CD8-positive, alpha-beta memory T cell (primary cell): ENCODE measurements around the gene ATP9A. TPM values are rescaled to one million over a fixed set of nuclear protein-coding genes. Genes with fewer than 3 reads are reported as not detected.

Experiments
- CTCF ChIA-PET: fragments of 350-600 bp; sonication (Branson Sonifier 250); formaldehyde crosslinking; loops from one replicate; lab custom pipeline; 2021; ENCODE audit warnings: antibody characterized with exemption; lab: Charles Lee
- POLR2A ChIA-PET: fragments of 350-600 bp; sonication (Branson Sonifier 250); formaldehyde crosslinking; loops from one replicate; lab custom pipeline; 2021; ENCODE audit warnings: antibody characterized with exemption; lab: Charles Lee
- DNase-seq, 5 donors: peaks; one replicate each; pipeline versions ENCODE4 v3.0.0 to v3.0.0-alpha.2; 2020 to 2022; ENCODE audit warnings: mixed read lengths in 1 of 5
- H3K27ac ChIP-seq: one replicate; pipeline ENCODE4 v1.7.0; 2013; ENCODE audit warnings: low read depth, mild to moderate bottlenecking, low read length, moderate library complexity
- H3K27me3 ChIP-seq: 2 replicates; pipeline ENCODE4 v1.7.0; 2013; ENCODE audit warnings: low read length, mild to moderate bottlenecking; ENCODE audit not compliant: insufficient read depth, poor library complexity, severe bottlenecking
- H3K36me3 ChIP-seq: 2 replicates; pipeline ENCODE4 v1.7.0; 2013; ENCODE audit warnings: mild to moderate bottlenecking, low read length, moderate library complexity; ENCODE audit not compliant: insufficient read depth
- H3K4me1 ChIP-seq: 2 replicates; pipeline ENCODE4 v1.7.0; 2013; ENCODE audit warnings: mild to moderate bottlenecking, low read length, moderate library complexity; ENCODE audit not compliant: insufficient read depth
- H3K4me3 ChIP-seq: 2 replicates; pipeline ENCODE4 v1.7.0; 2013; ENCODE audit warnings: mild to moderate bottlenecking, low read length
- H3K9me3 ChIP-seq: 2 replicates; pipeline ENCODE4 v1.7.0; 2013; ENCODE audit warnings: mild to moderate bottlenecking, low read length
- H3K27ac Mint-ChIP-seq, 8 donors: one replicate each; pipeline ENCODE4 v1.8.0; 2020 to 2021; ENCODE audit warnings: mixed read lengths in 8 of 8, mild to moderate bottlenecking in 6 of 8, inconsistent platforms in 3 of 8, moderate library complexity in 3 of 8
- H3K27me3 Mint-ChIP-seq, 2 donors: one replicate each; pipeline ENCODE4 v1.8.0; 2020 to 2021; ENCODE audit warnings: mixed read lengths in 2 of 2, mild to moderate bottlenecking in 1 of 2, moderate library complexity in 1 of 2
- H3K36me3 Mint-ChIP-seq, 3 donors: one replicate each; pipeline ENCODE4 v1.8.0; 2020 to 2021; ENCODE audit warnings: mixed read lengths in 3 of 3, inconsistent platforms in 1 of 3, mild to moderate bottlenecking in 1 of 3
- H3K4me1 Mint-ChIP-seq, 3 donors: one replicate each; pipeline ENCODE4 v1.8.0; 2020 to 2021; ENCODE audit warnings: mixed read lengths in 3 of 3, inconsistent platforms in 1 of 3, mild to moderate bottlenecking in 1 of 3
- H3K4me3 Mint-ChIP-seq, 7 donors: one replicate each; pipeline ENCODE4 v1.8.0; 2020 to 2021; ENCODE audit warnings: mixed read lengths in 7 of 7, mild to moderate bottlenecking in 6 of 7, moderate library complexity in 4 of 7, inconsistent platforms in 2 of 7
- H3K9me3 Mint-ChIP-seq, 5 donors: one replicate each; pipeline ENCODE4 v1.8.0; 2020 to 2022; ENCODE audit warnings: mixed read lengths in 5 of 5, mild to moderate bottlenecking in 3 of 5, moderate library complexity in 2 of 5, inconsistent platforms in 1 of 5
- polyA plus RNA-seq: library from polyadenylated mRNA; unstranded; fragments of 300-500 nt; fragmentation: Illumina TruSeq; gene quantifications from one replicate; pipeline ENCODE4 v1.2.3, GENCODE V29; 2021
- total RNA-seq, 2 experiments: library from RNA; stranded (reverse); gene quantifications; one replicate each; pipeline ENCODE4 v1.2.3, GENCODE V29; 2021

ATP9A gene
- total and polyA plus RNA-seq, 3 experiments from 2014 or later: 0.46 to 2.3 (median 2.0) TPM

DNA sequence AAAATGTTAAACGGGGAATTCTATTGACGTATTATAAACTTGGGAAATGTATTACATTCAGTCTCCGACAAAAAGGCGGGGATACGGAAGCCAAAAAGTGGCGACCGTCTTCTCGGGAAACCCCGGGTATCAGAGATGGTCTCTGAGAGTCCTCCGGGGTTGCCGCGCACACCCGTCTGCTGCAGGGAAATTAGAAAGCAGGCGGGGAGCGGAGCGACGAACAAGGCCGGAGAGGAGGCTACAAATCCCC is 32.6 kb upstream of the ATP9A start:
- no peak overlapping the region for H3K27ac Mint-ChIP-seq
- H3K36me3 Mint-ChIP-seq: no peaks in the 10 kb centered on the region

DNA sequence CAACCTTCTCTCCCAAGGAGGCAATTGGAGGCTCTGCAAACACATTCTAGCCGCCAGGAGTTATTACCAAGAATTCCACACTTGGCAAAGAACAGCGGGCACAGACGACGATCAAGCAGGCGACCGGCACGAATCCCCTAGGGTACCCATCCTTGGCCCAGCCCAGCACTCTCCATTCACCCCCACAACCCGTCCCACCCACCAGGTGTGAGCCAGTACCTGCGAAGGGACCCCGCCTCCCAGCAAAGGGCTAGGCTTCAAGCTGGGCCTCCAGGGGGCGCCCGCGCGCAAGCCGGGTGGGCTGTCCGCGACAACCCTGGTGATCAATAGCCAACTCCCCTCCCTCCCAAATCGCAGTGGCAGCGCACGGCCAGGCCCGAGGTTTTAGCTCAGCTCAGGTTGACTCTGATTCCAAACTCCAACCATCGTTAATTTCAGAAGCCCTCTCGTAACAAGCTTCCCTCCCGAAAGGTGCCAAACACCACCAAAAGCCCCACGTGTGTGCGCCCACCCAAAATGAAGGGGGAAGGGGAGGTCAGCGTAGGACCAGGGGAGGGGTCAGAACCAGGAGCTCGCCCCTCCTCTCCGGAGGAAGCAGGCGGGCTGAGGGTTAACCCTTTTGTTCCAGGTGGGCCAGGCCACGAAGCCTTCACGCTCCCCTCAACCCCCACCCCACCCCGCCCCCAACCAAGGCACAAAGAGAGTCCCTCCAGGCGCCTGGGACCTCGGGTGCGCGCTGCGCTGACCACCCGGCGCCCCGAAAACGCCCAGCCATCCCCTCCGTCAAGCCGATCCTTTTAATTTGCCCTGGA is 32.1 kb upstream of the ATP9A start:
- Mint-ChIP-seq H3K27ac (no peak overlapping the region), H3K4me1 (peaks cover 10 to 25% (median 19%) of the 10 kb centered on the region in 3 donors), H3K36me3 (no peaks in the 10 kb centered on the region), H3K4me3 (peak overlapping the region in 6 of 7 donors; percentile 65 to 83 (median 74)), H3K27me3 (peaks cover 42 to 66% of the 10 kb centered on the region in 2 donors), H3K9me3 (no peaks in the 10 kb centered on the region)
- ChIA-PET CTCF (interaction anchor here (1.0 to 1.9 kb wide), 4 partner anchors 11 to 284 kb away, joined by 3 to 12 read pairs (median 4); no protein-coding TSS in a partner anchor), POLR2A (no interaction called here)
- DNase-seq: peak; percentile 8 to 72 (median 51)
- H3K4me3 ChIP-seq: no peak overlapping the region
- peaks cover 4% of the 10 kb centered on the region for H3K27me3 ChIP-seq
- H3K36me3 ChIP-seq: no peaks in the 10 kb centered on the region
- no peaks in the 10 kb centered on the region for H3K9me3 ChIP-seq
- H3K4me1 ChIP-seq: peaks cover 8% of the 10 kb centered on the region
- no peak overlapping the region for H3K27ac ChIP-seq

More for the DNA sequence above, 32.6 kb upstream of the ATP9A start:
- H3K4me3 ChIP-seq: no peak overlapping the region
- Mint-ChIP-seq H3K27me3 (peaks cover 43 to 70% of the 10 kb centered on the region in 2 donors), H3K9me3 (no peaks in the 10 kb centered on the region), H3K4me1 (peaks cover 10 to 25% (median 19%) of the 10 kb centered on the region in 3 donors), H3K4me3 (peak overlapping the region in 6 of 7 donors; percentile 62 to 83 (median 72))
- H3K4me1 ChIP-seq: peaks cover 8% of the 10 kb centered on the region
- DNase-seq: no peak
- POLR2A ChIA-PET: no interaction called here
- H3K27me3 ChIP-seq: peaks cover 4% of the 10 kb centered on the region
- H3K9me3 ChIP-seq: no peaks in the 10 kb centered on the region
- no peak overlapping the region for H3K27ac ChIP-seq
- CTCF ChIA-PET: interaction anchor here (1.0 to 1.9 kb wide), 3 partner anchors 12 to 284 kb away, joined by 3 to 12 read pairs (median 4); no protein-coding TSS in a partner anchor
- no peaks in the 10 kb centered on the region for H3K36me3 ChIP-seq

DNA sequence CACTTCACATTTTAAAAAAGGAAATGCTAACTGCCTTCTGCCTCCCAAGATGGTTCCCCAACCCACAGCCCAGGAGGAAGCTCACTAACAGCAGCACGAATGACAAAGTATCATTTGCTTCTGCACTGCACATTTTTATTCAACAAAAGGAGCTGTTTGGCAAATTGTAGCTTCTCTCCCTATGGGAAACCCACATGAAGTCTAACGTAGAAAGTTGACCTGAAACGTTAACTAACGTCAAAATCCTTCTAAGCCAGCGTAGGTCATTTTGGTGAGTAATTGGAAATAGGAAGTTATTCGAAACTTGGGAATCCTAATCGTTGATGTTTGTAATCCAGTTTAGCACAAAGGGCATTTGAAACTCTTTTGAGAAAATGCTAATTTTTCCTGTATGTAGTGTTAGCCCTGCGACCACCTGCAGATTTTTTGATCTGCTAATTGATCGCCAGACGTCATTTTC is 31.2 kb upstream of the ATP9A start:
- DNase-seq: no peak
- Histone ChIP-seq H3K9me3 (no peaks in the 10 kb centered on the region), H3K36me3 (no peaks in the 10 kb centered on the region), H3K27me3 (peaks cover 4% of the 10 kb centered on the region), H3K4me3 (no peak overlapping the region), H3K27ac (no peak overlapping the region), H3K4me1 (peaks cover 8% of the 10 kb centered on the region)
- CTCF ChIA-PET: interaction anchor here (1.0 to 1.9 kb wide), 3 partner anchors 10 to 283 kb away, joined by 3 to 12 read pairs (median 4); no protein-coding TSS in a partner anchor
- no peaks in the 10 kb centered on the region for H3K36me3 Mint-ChIP-seq
- no peaks in the 10 kb centered on the region for H3K9me3 Mint-ChIP-seq
- POLR2A ChIA-PET: no interaction called here
- peaks cover 10 to 25% (median 19%) of the 10 kb centered on the region in 3 donors for H3K4me1 Mint-ChIP-seq
- no peak overlapping the region for H3K27ac Mint-ChIP-seq
- H3K27me3 Mint-ChIP-seq: peaks cover 42 to 64% of the 10 kb centered on the region in 2 donors
- H3K4me3 Mint-ChIP-seq: peak overlapping the region in 2 of 7 donors; percentile 10 to 20

DNA sequence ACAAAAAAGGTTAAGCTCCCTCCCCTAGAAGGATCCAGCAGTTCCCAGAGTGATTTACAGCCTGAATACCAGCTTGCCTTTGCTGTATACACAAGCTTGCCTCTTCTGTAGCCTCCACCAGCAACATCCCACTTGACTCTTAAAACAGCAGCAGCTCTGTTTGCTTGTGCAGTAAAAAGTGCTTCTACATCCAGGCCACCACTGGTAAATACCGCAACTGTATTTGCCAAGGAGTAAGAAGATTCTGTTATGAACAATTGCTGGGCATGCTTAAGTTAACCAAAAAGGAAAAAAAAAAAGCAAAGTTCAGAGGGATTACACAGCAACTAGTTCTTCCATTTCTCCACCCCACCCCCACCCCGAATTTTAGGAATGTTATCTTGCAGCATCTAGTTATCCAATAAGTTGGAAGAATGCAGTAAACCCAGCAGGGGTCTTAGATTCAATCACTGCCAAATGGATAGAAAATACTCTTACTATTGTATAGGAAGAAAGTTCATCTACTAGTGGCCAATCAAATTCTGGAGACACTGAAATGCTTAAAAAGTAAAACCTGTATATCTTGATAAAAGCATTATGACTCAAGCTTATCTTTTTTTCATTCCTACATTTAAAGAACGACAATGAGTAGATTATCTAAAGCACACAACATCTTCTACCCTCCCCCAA is 29.3 kb upstream of the ATP9A start:
- Mint-ChIP-seq H3K27ac (peak overlapping the region in 1 of 8 donors; percentile 23), H3K27me3 (peaks cover 39 to 61% of the 10 kb centered on the region in 2 donors), H3K4me1 (peaks cover 10 to 21% (median 19%) of the 10 kb centered on the region in 3 donors), H3K4me3 (no peak overlapping the region), H3K36me3 (no peaks in the 10 kb centered on the region), H3K9me3 (no peaks in the 10 kb centered on the region)
- H3K27ac ChIP-seq: no peak overlapping the region
- H3K27me3 ChIP-seq: peaks cover 2% of the 10 kb centered on the region
- peaks cover 8% of the 10 kb centered on the region for H3K4me1 ChIP-seq
- H3K4me3 ChIP-seq: no peak overlapping the region
- no peaks in the 10 kb centered on the region for H3K36me3 ChIP-seq
- POLR2A ChIA-PET: no interaction called here
- no peak for DNase-seq
- H3K9me3 ChIP-seq: no peaks in the 10 kb centered on the region
- CTCF ChIA-PET: interaction anchor here (0.6 to 0.7 kb wide), 2 partner anchors 167 to 237 kb away, joined by 3 to 4 read pairs; no protein-coding TSS in a partner anchor

DNA sequence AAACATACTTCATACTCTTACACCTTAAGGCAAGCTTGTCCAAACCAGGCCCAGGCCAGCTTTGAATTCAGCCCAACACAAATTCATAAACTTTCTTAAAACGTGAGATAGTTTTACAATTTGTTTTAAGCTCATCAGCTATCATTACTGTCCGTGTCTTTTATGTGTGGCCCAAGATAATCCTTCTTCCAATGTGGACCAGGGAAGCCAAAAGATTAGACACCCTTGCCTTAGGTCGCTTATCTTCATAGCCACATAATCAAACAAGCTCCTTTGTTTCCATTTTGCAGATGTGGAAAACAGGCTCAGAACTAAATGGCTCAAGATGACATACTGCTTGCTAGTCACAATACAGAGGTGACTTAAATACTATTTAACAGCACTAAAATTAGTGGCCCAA is 28.1 kb upstream of the ATP9A start:
- POLR2A ChIA-PET: no interaction called here
- peaks cover 8% of the 10 kb centered on the region for H3K4me1 ChIP-seq
- H3K27me3 Mint-ChIP-seq: peaks cover 36 to 58% of the 10 kb centered on the region in 2 donors
- H3K36me3 Mint-ChIP-seq: no peaks in the 10 kb centered on the region
- H3K27me3 ChIP-seq: no peaks in the 10 kb centered on the region
- H3K4me3 ChIP-seq: no peak overlapping the region
- CTCF ChIA-PET: no interaction called here
- H3K9me3 Mint-ChIP-seq: no peaks in the 10 kb centered on the region
- DNase-seq: no peak
- peaks cover 10 to 21% (median 19%) of the 10 kb centered on the region in 3 donors for H3K4me1 Mint-ChIP-seq
- H3K27ac Mint-ChIP-seq: no peak overlapping the region
- H3K4me3 Mint-ChIP-seq: no peak overlapping the region
- no peaks in the 10 kb centered on the region for H3K9me3 ChIP-seq
- no peak overlapping the region for H3K27ac ChIP-seq
- H3K36me3 ChIP-seq: no peaks in the 10 kb centered on the region

DNA sequence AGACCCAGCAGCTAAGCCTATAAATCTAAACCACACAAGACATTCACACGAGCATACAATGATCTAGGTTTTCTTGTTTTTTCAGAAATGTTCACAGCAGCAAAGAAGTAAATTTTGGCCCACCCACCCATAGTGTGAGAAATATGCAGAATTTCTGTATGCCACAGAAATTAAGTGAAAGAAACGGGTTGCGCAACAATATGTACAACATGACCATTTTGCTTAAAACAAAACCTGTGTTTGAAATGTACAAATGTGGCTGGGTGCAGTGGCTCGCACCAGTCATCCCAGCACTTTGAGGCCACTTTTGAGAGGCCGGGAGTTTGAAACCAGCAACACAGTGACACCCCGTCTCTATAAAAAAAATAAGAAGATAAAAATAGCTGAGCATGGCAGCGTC is 24.8 kb upstream of the ATP9A start:
- CTCF ChIA-PET: no interaction called here

DNA sequence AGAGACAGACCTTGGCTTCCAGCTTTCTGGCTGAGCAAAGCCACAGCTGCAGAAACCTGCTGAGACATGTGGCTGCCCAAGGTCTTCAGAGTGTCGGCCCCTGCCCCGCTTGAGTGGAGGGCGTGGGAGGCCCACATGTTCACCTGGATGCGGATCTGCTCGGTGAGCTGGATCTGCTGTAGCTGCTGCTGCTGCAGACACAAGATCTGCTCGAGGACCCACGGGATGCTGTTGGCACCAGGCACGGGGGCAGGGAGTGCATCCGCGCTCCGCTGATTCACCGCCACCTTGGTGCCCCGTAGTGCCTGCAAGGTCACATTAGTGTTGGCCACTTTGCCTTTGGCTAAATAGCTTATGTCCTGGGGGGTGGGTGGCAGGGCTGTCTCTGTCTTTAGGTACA is 23.4 kb upstream of the ATP9A start:
- no peaks in the 10 kb centered on the region for H3K36me3 ChIP-seq
- H3K4me3 ChIP-seq: no peak overlapping the region
- Mint-ChIP-seq H3K27me3 (peaks cover 7 to 25% of the 10 kb centered on the region in 2 donors), H3K27ac (no peak overlapping the region), H3K9me3 (no peaks in the 10 kb centered on the region), H3K4me3 (no peak overlapping the region), H3K4me1 (no peaks in the 10 kb centered on the region), H3K36me3 (no peaks in the 10 kb centered on the region)
- no peaks in the 10 kb centered on the region for H3K27me3 ChIP-seq
- no peak for DNase-seq
- no peaks in the 10 kb centered on the region for H3K4me1 ChIP-seq
- no peak overlapping the region for H3K27ac ChIP-seq
- POLR2A ChIA-PET: no interaction called here
- no peaks in the 10 kb centered on the region for H3K9me3 ChIP-seq
- CTCF ChIA-PET: no interaction called here

More for the DNA sequence above, 24.8 kb upstream of the ATP9A start:
- peaks cover 13 to 34% of the 10 kb centered on the region in 2 donors for H3K27me3 Mint-ChIP-seq
- H3K36me3 Mint-ChIP-seq: no peaks in the 10 kb centered on the region
- H3K4me1 Mint-ChIP-seq: no peaks in the 10 kb centered on the region
- Histone ChIP-seq H3K27me3 (no peaks in the 10 kb centered on the region), H3K4me1 (no peaks in the 10 kb centered on the region), H3K9me3 (no peaks in the 10 kb centered on the region), H3K4me3 (no peak overlapping the region), H3K36me3 (no peaks in the 10 kb centered on the region), H3K27ac (no peak overlapping the region)
- DNase-seq: no peak
- no peak overlapping the region for H3K27ac Mint-ChIP-seq
- POLR2A ChIA-PET: no interaction called here
- no peaks in the 10 kb centered on the region for H3K9me3 Mint-ChIP-seq
- H3K4me3 Mint-ChIP-seq: no peak overlapping the region

DNA sequence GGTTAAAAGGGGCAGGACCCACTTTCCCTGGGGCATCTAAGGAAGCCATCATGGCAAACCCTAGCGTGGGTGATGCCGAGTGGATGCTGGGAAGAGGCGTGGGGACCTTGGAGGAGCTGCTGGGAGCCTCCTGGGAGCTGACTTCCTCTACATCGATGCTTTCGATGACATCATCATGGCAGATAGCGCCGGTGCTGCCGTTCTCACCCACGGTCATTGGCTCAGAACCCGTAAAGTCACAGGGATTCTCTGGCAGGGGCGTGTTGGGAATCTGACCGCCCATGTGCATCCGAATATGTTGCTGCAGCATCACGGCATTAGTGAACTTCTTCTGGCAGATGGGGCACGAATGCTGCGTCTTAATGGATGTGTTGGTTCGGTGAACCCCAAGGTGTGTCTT is 22.1 kb upstream of the ATP9A start:
- no peaks in the 10 kb centered on the region for H3K4me1 ChIP-seq
- no peak overlapping the region for H3K27ac ChIP-seq
- peak overlapping the region in 1 of 8 donors; percentile 26 for H3K27ac Mint-ChIP-seq
- ChIA-PET CTCF (interaction anchor here (1.4 kb wide), 1 partner anchor 11 kb away, joined by 3 read pairs; no protein-coding TSS in a partner anchor), POLR2A (no interaction called here)
- no peaks in the 10 kb centered on the region for H3K4me1 Mint-ChIP-seq
- H3K27me3 ChIP-seq: no peaks in the 10 kb centered on the region
- no peak overlapping the region for H3K4me3 ChIP-seq
- no peak for DNase-seq
- no peaks in the 10 kb centered on the region for H3K9me3 ChIP-seq
- H3K36me3 ChIP-seq: no peaks in the 10 kb centered on the region
- no peaks in the 10 kb centered on the region for H3K36me3 Mint-ChIP-seq
- H3K27me3 Mint-ChIP-seq: peaks cover 7 to 20% of the 10 kb centered on the region in 2 donors
- H3K4me3 Mint-ChIP-seq: no peak overlapping the region
- no peaks in the 10 kb centered on the region for H3K9me3 Mint-ChIP-seq
